ENCODE results near the gene DRC1. TPM values are rescaled to one million over a fixed set of nuclear protein-coding genes. Genes with fewer than 3 reads are reported as not detected.

DRC1 gene
- total RNA-seq, 2 experiments from 2014 or later, result not detected

DNA sequence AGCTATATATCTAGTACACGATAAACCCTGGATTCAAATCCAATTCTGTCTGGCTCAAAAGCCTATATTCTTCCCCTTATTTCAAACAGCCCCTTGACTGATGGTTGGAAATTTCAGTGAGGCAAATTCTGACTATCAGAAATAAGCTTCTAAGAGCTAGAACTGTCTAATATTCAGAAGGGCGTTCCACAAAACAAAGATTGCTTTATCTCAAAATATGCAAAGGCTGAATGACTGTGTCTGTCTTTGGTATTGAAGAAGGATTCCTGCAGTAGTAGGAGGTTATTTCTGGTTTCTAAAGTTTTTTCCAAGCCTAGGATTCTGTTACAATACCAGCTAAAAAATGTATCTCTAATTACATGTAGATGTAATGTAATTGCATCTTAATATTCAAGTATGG, 31.1 kb downstream of the DRC1 start:
- DNase-seq, result no peak
- ChIA-PET POLR2A (no interaction called here), CTCF (interaction anchor here (0.8 kb wide), 1 partner anchor 36 kb away, joined by 4 read pairs; no protein-coding TSS in a partner anchor)
- no peaks in the 10 kb centered on the region for H3K4me1 Mint-ChIP-seq
- H3K27me3 Mint-ChIP-seq, result peaks cover 15% of the 10 kb centered on the region
- no peak overlapping the region for H3K27ac Mint-ChIP-seq
- no peak overlapping the region for H3K4me3 Mint-ChIP-seq
- no peaks in the 10 kb centered on the region for H3K9me3 Mint-ChIP-seq
- H3K36me3 Mint-ChIP-seq (ENCODE audit: low read depth), result no peaks in the 10 kb centered on the region

- no peaks in the 10 kb centered on the region for H3K9me3 Mint-ChIP-seq
- CTCF ChIA-PET, result no interaction called here
- H3K4me3 Mint-ChIP-seq, result no peak overlapping the region
- H3K27me3 Mint-ChIP-seq, result peaks cover 28% of the 10 kb centered on the region
- no peak overlapping the region for H3K27ac Mint-ChIP-seq
- H3K4me1 Mint-ChIP-seq, result no peaks in the 10 kb centered on the region
- no peak for DNase-seq
- H3K36me3 Mint-ChIP-seq (ENCODE audit: low read depth), result no peaks in the 10 kb centered on the region
- POLR2A ChIA-PET, result interaction anchor here (0.7 kb wide), 1 partner anchor 549 kb away, joined by 3 read pairs; no protein-coding TSS in a partner anchor
Measured at GRCh38 chr2:26435106-26435505, 33.4 kb downstream of the DRC1 start.

DNA sequence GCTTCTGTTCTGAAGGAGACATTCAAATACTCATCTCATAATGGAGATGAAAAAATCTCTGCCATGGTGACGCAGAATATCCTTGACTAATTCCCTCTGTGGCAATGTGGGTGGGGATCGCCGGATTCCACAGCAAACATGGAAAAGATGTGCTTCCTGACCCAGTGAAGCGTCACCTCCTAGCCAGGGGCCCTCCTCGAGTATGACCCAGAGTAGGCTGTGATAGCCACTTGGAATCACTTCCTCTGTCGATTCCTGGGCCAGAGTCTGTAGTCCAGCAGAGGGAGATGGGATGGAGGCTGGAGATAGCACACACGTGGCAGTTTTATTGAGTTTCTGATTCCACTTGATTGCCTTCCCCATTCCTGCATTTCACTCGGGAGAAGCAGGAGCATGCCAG, 36.8 kb downstream of the DRC1 start:
- no peak for DNase-seq
- Mint-ChIP-seq H3K27ac (no peak overlapping the region), H3K27me3 (peaks cover 17% of the 10 kb centered on the region)

GRCh38 chr2:26438926-26439325, 37.2 kb downstream of the DRC1 start:
- H3K27ac Mint-ChIP-seq, result no peak overlapping the region
- no peaks in the 10 kb centered on the region for H3K36me3 Mint-ChIP-seq (ENCODE audit: low read depth)
- no peak overlapping the region for H3K4me3 Mint-ChIP-seq
- H3K9me3 Mint-ChIP-seq, result no peaks in the 10 kb centered on the region
- CTCF ChIA-PET, result no interaction called here
- POLR2A ChIA-PET, result no interaction called here
- DNase-seq, result no peak
- peaks cover 14% of the 10 kb centered on the region for H3K27me3 Mint-ChIP-seq
- no peaks in the 10 kb centered on the region for H3K4me1 Mint-ChIP-seq

More for the DNA sequence above, 36.8 kb downstream of the DRC1 start:
- Mint-ChIP-seq H3K36me3 (ENCODE audit: low read depth) (no peaks in the 10 kb centered on the region), H3K4me3 (no peak overlapping the region), H3K9me3 (no peaks in the 10 kb centered on the region), H3K4me1 (no peaks in the 10 kb centered on the region)
- ChIA-PET POLR2A (no interaction called here), CTCF (no interaction called here)

- no peaks in the 10 kb centered on the region for H3K9me3 Mint-ChIP-seq
- no peak overlapping the region for H3K27ac Mint-ChIP-seq
- H3K4me1 Mint-ChIP-seq, result no peaks in the 10 kb centered on the region
- POLR2A ChIA-PET, result no interaction called here
- H3K27me3 Mint-ChIP-seq, result peaks cover 19% of the 10 kb centered on the region
- H3K4me3 Mint-ChIP-seq, result no peak overlapping the region
- CTCF ChIA-PET, result interaction anchor here (1.1 kb wide), 1 partner anchor 136 kb away, joined by 3 read pairs; no protein-coding TSS in a partner anchor
- H3K36me3 Mint-ChIP-seq (ENCODE audit: low read depth), result no peaks in the 10 kb centered on the region
- no peak for DNase-seq
Measured at GRCh38 chr2:26442301-26442700, 40.6 kb downstream of the DRC1 start.

DNA sequence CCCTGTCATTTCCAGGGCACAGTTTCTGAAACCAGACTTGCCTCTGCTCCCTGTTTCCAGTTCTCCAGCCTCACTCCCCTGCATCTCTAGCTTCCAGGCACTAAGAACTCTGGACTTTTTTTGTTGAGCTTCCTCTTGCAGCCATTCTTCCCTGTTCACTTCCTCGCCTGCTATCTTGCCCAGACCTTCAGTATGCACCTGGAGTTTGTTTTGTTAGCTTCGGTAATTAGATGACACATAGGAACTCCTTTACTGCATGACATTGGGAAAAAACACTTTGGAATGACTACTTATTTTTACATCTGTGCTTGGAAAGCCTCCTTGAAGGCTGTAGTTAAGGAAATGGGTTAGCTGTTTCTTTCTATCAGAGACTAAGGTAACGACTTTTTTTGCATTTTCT, 41.0 kb downstream of the DRC1 start:
- DNase-seq, result no peak
- Mint-ChIP-seq H3K27ac (no peak overlapping the region), H3K36me3 (ENCODE audit: low read depth) (no peaks in the 10 kb centered on the region), H3K9me3 (no peaks in the 10 kb centered on the region), H3K4me3 (no peak overlapping the region), H3K27me3 (peaks cover 19% of the 10 kb centered on the region), H3K4me1 (no peaks in the 10 kb centered on the region)
- POLR2A ChIA-PET, result no interaction called here
- CTCF ChIA-PET, result interaction anchor here (1.1 kb wide), 1 partner anchor 136 kb away, joined by 3 read pairs; no protein-coding TSS in a partner anchor

DNA sequence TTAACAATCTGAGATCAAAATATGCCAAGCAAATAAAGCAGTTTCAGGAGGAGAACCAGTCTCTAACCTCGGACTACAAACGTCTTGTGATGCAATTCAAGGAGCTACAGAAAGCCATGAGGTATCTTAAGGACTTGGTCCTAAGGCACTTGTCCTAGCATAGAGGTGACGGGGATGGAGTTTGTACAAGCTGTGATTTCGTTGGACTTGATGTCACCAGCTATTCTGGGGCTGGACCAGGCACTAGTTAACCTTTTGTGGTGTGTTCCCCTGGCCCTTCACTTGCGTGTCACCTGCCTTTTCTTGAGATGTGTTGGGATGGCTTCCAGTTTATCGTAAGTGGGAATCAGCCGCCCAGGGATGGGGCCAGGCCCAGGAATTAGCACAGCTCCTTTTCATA, 42.5 kb downstream of the DRC1 start:
- Mint-ChIP-seq H3K4me3 (no peak overlapping the region), H3K27ac (no peak overlapping the region), H3K4me1 (no peaks in the 10 kb centered on the region), H3K9me3 (no peaks in the 10 kb centered on the region), H3K36me3 (ENCODE audit: low read depth) (no peaks in the 10 kb centered on the region), H3K27me3 (peaks cover 10% of the 10 kb centered on the region)
- ChIA-PET CTCF (no interaction called here), POLR2A (no interaction called here)
- DNase-seq, result no peak

DNA sequence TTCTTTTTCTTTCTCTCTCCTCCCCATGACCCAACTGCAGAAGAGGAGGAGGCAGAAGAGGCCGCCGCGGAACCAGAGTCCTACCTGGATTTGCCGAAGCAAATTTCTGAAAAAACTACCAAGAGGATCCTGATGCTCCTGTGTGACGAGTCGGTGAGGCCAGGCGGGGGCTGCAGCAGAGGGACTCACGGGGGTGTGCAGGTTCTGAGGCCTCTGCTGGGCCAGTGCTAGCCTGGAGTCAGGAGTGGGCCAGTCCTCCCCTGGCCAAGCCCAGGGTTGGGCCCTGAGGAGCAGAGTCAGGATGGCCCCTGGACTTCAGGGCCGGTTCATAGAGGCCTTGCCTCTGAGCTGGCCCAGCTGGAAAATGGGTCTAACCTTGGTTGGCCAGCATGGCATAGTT, 46.9 kb downstream of the DRC1 start:
- CTCF ChIA-PET, result no interaction called here

GRCh38 chr2:26449278-26450030, 47.7 kb downstream of the DRC1 start:
- H3K4me3 Mint-ChIP-seq, result no peak overlapping the region

More for the DNA sequence above, 46.9 kb downstream of the DRC1 start:
- no peak overlapping the region for H3K27ac Mint-ChIP-seq
- POLR2A ChIA-PET, result no interaction called here
- no peaks in the 10 kb centered on the region for H3K9me3 Mint-ChIP-seq
- H3K4me3 Mint-ChIP-seq, result no peak overlapping the region
- H3K36me3 Mint-ChIP-seq (ENCODE audit: low read depth), result no peaks in the 10 kb centered on the region
- no peak for DNase-seq
- H3K4me1 Mint-ChIP-seq, result no peaks in the 10 kb centered on the region
- peaks cover 8% of the 10 kb centered on the region for H3K27me3 Mint-ChIP-seq

GRCh38 chr2:26450031-26450635, 48.4 kb downstream of the DRC1 start:
- H3K36me3 Mint-ChIP-seq (ENCODE audit: low read depth), result no peaks in the 10 kb centered on the region
- CTCF ChIA-PET, result interaction anchor here (1.3 kb wide), 1 partner anchor 17 kb away, joined by 3 read pairs; no protein-coding TSS in a partner anchor
- POLR2A ChIA-PET, result interaction anchor here (1.0 to 1.3 kb wide), 2 partner anchors 17 to 53 kb away, joined by 3 read pairs; no protein-coding TSS in a partner anchor
- H3K27me3 Mint-ChIP-seq, result peaks cover 2% of the 10 kb centered on the region
- no peaks in the 10 kb centered on the region for H3K4me1 Mint-ChIP-seq
- no peak overlapping the region for H3K4me3 Mint-ChIP-seq
- no peak for DNase-seq
- H3K9me3 Mint-ChIP-seq, result no peaks in the 10 kb centered on the region
- H3K27ac Mint-ChIP-seq, result no peak overlapping the region

More at GRCh38 chr2:26449278-26450030, 47.7 kb downstream of the DRC1 start:
- Mint-ChIP-seq H3K27ac (no peak overlapping the region), H3K4me1 (no peaks in the 10 kb centered on the region), H3K9me3 (no peaks in the 10 kb centered on the region), H3K36me3 (ENCODE audit: low read depth) (no peaks in the 10 kb centered on the region), H3K27me3 (peaks cover 5% of the 10 kb centered on the region)
- POLR2A ChIA-PET, result no interaction called here
- CTCF ChIA-PET, result interaction anchor here (1.3 kb wide), 1 partner anchor 18 kb away, joined by 3 read pairs; no protein-coding TSS in a partner anchor
- no peak for DNase-seq

DNA sequence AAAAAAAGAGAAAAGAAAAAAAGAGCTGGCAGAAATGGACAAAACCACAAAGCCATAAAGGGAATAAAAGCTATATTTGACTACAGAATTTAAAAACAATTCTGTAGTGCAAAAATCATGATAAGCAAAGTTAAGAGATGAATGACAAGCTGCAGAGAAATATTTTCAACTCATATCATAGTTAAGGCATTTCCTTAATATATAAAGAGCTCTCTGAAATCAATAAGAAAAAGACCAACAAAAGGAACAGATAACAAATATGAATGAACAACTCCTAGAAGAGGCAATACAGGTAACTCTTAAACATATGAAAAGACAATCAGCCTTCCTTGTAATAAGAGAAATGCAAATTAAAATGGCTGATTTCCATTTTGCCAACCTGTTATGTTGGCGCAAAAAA, 50.0 kb downstream of the DRC1 start:
- H3K36me3 Mint-ChIP-seq (ENCODE audit: low read depth), result no peaks in the 10 kb centered on the region
- POLR2A ChIA-PET, result interaction anchor here (0.8 to 1.3 kb wide), 2 partner anchors 11 to 51 kb away, joined by 3 read pairs; no protein-coding TSS in a partner anchor
- CTCF ChIA-PET, result interaction anchor here (0.6 to 0.7 kb wide), 2 partner anchors 10 to 126 kb away, joined by 3 to 5 read pairs; no protein-coding TSS in a partner anchor
- DNase-seq, result no peak
- H3K9me3 Mint-ChIP-seq, result no peaks in the 10 kb centered on the region
- H3K27me3 Mint-ChIP-seq, result peaks cover 2% of the 10 kb centered on the region
- no peak overlapping the region for H3K27ac Mint-ChIP-seq
- no peaks in the 10 kb centered on the region for H3K4me1 Mint-ChIP-seq
- H3K4me3 Mint-ChIP-seq, result no peak overlapping the region

GRCh38 chr2:26453421-26454329, 52.0 kb downstream of the DRC1 start:
- ChIA-PET CTCF (no interaction called here), POLR2A (no interaction called here)
- Mint-ChIP-seq H3K4me1 (no peaks in the 10 kb centered on the region), H3K27me3 (peaks cover 2% of the 10 kb centered on the region), H3K9me3 (no peaks in the 10 kb centered on the region), H3K27ac (no peak overlapping the region), H3K4me3 (no peak overlapping the region), H3K36me3 (ENCODE audit: low read depth) (no peaks in the 10 kb centered on the region)
- DNase-seq, result no peak

GRCh38 chr2:26454561-26455001, 52.9 kb downstream of the DRC1 start:
- Mint-ChIP-seq H3K9me3 (no peaks in the 10 kb centered on the region), H3K4me1 (no peaks in the 10 kb centered on the region), H3K27ac (no peak overlapping the region), H3K4me3 (no peak overlapping the region), H3K36me3 (ENCODE audit: low read depth) (no peaks in the 10 kb centered on the region), H3K27me3 (peaks cover 2% of the 10 kb centered on the region)
- ChIA-PET POLR2A (no interaction called here), CTCF (no interaction called here)
- no peak for DNase-seq
